Spleen (tissue), 7 donors: ENCODE data around the gene PRKAG1.

Experiments
- POLR2A ChIP-seq, 3 donors: fragments of 450-650 bp; IDR thresholded peaks; one replicate each; pipeline ENCODE4 v1.5.1; 2017; ENCODE audit warnings: antibody characterized with exemption in 3 of 3, mild to moderate bottlenecking in 1 of 3
- TF ChIP-seq, protein P1 (sequence below), 11 experiments: fragments of 200-600 bp in 7 of 11; fragments of 450-650 bp in 4 of 11; sonication (generic) in 4 of 11; IDR thresholded peaks in 8 of 11; conservative IDR thresholded peaks in 3 of 11; 1 replicate in 7 of 11; 2 replicates in 4 of 11; pipeline versions ENCODE4 v1.4.0 to v1.8.0; 2016 to 2021; ENCODE audit warnings: antibody characterized with exemption in 11 of 11, inconsistent platforms in 4 of 11, mild to moderate bottlenecking in 1 of 11
- donor health status: DM: no; HTN: no; CAD: no; lungs with moderate emphysema.
- donor health status: DM: no; HTN: no; CAD: no.
- donor health status: DM: no; HTN: no; CAD: no.

DNA sequence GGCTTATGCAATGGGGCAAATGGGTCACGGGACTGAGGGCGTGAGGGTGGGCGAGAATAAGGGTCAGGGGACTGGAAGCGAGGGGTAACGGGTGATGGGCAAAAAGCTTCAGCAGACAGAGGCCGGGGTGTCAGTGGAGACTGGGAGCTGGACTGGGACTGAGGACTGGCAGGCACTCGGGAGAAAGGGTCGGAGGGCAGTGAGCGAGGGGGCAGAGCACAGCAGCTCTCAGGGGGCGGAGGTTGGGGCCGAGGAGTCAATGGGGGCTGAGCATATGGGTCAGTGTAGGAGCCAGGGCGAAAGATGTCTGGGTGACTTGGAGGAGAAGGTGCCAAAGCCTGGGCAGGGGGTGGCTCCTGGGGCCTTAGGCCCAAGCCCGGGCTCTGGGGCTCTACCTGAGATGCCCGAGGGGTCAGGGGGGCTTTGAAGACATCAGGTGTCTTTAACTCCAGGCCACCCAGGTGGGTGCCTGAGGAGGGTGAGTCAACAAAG is 21.8 kb upstream of the PRKAG1 start:
- TF ChIP-seq, protein P1, sequence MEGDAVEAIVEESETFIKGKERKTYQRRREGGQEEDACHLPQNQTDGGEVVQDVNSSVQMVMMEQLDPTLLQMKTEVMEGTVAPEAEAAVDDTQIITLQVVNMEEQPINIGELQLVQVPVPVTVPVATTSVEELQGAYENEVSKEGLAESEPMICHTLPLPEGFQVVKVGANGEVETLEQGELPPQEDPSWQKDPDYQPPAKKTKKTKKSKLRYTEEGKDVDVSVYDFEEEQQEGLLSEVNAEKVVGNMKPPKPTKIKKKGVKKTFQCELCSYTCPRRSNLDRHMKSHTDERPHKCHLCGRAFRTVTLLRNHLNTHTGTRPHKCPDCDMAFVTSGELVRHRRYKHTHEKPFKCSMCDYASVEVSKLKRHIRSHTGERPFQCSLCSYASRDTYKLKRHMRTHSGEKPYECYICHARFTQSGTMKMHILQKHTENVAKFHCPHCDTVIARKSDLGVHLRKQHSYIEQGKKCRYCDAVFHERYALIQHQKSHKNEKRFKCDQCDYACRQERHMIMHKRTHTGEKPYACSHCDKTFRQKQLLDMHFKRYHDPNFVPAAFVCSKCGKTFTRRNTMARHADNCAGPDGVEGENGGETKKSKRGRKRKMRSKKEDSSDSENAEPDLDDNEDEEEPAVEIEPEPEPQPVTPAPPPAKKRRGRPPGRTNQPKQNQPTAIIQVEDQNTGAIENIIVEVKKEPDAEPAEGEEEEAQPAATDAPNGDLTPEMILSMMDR (IDR thresholded peaks at IDR 0.05 in 8 of 11, conservative IDR thresholded peaks at IDR 0.05 in 3 of 11), result no peak
- no peak for TF ChIP-seq POLR2A (IDR thresholded peaks at IDR 0.05)
